HG03565 (cell line): ENCODE data around the gene RPA1.

Experiments used
- ATAC-seq: cut with Tn5 transposase; IDR thresholded peaks from one replicate; pipeline ENCODE4 v1.9.1; 2021; ENCODE audit warnings: mild to moderate bottlenecking, moderate library complexity; ENCODE audit not compliant: unreplicated experiment

RPA1 gene

DNA sequence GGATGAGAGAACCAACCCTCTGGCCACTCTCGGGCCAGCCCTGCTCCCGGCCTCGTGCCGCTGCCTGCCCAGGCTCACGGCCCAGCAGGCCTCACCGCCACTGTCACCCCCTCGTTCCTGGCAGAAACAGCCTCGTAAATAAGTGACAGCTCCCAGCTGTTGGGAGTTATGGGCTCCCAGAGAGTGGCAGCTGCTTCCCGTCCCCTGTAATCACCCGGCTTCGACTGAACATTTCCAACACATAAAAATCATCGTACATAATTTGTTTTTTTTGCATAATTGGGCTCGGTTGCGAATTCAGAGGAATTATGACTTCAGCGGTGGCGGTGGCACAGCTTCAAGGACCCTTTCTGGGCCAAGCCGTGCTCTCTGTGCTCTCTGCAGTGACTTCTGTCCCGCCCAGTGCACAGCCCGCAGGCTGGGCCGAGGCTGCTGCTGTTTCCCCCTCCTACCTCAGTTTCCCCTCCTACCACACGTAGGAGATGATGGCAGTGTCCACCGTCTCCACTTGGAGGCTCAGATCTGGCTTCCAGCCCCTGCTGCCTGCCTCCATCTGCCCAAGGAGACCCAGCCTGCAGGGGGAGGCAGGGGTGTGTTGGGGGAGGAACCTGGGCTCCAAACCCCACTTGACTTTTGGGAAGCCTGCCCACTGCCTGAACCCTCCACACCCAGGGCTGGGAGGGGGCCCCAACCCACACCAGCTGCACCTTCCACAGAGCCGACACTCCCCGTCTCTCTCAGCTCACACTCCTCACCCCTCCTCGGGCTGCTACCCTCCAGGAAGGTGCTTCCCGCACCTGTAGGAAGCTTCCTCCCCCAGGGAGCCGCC, 110.4 kb downstream of the RPA1 start:
- ATAC-seq = no peak

DNA sequence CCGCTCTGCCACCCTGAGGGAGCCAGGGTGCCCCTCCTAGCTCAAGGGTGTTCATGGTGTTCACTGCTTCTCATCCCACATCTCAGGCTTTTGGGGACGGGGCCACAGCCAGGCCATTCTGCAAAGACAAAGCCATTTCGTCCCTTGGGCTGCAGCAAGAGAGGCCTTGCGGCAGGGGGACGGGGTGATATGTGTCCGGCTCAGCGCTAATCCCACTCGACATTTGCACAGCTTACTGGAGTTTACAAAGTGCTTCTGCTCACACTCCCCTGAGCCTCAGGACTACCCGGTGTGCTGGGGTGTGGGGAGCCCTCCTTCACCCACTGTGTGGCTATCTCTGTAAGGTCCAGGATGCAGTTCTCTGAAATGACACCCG, 111.0 kb downstream of the RPA1 start:
- no peak for ATAC-seq

DNA sequence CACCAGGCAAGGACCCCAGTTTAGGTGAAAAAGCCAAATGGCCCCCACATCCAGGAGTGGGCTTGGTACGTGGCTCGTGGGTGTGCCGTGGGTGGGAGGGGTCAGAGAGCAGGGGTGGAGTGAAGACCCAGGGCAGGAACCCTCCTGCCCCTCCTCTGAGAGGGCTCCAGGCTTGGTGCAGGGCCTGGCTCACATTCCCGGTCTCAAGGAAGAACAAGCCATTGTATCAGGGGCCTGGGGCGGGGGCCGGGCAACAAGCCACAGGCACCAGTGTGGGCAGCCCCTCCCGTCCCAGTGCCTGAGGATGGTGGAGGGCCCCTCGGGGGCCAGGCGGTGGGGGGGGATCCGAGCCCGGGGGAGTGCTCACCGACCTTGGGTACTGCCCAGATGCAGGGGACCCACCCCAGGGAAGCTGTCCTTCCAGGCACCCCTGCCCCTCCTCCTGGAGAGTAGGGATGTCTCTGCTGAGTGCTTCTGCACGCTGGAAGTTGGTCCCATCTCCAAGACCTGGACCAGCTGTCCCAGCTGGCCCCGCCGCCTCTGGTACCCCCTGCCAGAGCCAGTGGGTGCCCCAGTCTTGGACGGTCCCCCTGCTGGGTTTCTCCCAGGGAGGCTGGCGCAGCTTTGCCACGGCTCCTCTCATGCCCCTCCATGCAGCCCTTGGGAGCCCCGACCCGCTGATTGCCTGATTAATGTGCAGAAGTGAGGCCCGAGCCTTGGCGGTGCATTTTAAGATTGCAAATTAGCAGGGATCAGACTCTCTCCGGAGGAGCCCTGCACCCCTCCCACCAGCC, 111.7 kb downstream of the RPA1 start:
- ATAC-seq = no peak

DNA sequence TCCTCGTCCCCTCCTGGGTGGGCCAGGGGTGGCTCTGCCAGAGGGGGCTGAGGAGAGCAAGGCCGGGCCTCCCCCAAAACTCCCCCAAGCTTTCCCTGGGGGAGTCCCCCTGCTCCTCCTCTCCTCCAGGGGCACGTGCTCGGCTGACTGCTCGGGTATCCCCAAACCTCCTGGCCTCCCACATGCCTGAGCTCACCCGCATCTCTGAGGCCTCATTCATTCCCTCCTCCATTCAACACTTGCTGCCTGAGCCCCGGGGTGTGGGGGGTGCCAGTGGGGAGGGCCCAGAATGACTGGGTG, 112.2 kb downstream of the RPA1 start:
- ATAC-seq = no peak

DNA sequence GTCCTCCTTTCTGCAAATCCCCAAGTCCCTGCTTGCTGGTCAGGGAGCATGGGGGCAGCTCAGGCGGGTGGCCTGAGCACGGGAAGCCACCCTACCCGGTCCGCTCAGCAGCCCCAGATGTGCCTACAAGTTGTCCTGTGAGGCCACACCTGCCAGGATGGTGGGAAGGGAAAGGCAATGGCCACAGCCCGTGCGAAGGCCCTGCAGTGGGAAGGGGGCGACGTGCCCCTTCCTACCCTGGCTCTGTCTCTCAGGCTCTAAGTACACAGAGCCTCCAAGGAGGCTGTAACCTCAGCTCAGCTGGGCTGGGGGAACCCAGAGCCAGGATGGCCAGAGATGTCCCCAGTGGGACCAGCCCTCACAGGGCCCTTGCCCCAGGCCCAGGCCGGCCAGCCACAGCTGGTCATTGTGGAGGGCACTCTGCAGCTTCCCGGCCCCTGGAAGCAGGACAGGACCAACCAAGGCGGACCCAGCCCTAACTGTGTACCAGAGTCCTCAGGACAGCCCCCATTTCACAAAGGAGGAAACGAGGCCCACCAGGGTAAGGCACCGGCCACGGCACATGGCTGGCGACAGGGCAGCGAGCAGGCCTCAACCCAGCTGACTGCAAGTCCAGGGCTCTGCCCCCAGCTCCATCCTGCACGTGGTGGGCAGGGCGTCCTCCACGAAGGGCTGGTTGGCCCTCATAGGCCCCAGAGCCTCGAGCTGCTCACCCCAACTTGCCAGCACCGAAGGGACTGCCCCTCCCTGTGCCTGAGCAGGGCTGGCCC, 113.0 kb downstream of the RPA1 start:
- ATAC-seq = no peak

DNA sequence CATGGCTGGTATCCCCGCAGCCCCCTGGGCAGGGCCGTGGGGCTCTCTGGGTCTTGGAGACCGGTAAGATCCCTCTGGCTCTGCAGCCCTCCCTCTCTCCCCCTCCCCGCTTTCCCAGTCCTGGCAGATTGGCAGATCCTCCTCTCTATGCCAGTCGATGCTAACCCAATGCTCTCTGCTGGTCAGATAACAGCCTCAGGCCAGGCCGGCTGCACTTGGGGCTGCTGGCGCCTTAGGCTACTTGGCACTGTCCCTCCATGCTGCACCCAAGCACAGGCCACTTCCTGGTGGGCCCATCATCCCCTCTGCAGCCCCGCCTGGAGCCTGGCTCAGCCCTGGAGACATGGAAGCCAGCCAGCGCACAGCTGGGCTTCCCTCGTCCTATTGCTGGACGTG, 113.6 kb downstream of the RPA1 start:
- no peak for ATAC-seq

DNA sequence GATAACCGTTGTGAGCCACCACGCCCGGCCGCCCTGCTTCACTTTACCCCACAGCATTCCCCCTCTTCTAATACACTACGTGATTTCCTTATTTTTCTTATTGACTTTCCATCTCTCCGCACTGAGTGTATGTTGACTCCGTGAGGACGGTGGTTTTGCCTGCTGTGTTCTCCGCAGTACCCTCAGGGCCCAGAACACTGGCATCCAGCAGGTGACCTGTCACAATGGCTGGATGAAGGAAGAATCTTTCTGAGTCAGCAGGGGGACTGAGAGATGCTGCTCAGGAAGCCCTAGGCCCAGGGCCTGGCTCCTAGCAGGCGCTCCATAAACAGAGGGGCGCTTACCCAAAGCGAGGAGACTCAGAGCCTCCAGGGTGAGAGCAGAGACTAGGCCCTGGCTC, 115.8 kb downstream of the RPA1 start:
- no peak for ATAC-seq

DNA sequence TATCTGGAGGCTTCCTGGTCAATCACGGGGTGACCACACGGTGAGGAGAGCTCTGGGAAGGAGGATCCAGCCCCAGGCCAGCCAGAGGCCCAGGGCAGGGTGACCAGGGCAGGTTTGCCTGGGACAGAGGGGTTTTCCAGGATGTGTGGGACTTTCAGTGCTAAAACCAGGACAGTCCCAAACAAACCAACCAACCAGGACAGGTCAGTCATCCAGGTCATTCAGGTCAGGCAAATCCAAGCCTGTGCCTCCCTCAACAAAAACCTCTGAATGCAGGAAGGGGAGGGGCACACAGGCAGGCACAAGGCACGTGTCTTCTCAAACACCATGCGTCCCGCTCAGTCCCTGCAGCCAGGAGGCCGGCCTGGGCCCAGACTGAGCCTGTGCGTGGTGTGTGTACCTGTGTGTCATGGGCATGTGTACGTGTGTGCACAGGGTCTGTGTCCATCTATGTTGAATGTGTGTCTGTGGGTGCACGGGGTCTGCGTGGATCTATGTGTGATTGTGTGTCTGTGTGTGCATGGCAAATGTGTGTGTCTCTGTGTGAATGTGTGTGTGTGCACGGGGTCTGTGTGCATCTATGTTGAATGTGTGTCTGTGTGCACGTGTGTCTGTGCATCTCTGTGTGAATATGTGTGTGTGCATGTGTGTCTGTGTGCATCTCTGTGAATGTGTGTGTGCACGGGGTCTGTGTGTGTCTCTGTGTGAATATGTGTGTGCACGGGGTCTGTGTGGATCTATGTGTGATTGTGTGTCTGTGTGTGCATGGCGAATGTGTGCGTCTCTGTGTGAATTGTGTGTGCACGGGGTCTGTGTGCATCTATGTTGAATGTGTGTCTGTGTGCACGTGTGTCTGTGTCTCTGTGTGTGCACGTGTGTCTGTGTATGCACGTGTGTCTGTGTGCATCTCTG, 116.5 kb downstream of the RPA1 start:
- ATAC-seq = no peak

DNA sequence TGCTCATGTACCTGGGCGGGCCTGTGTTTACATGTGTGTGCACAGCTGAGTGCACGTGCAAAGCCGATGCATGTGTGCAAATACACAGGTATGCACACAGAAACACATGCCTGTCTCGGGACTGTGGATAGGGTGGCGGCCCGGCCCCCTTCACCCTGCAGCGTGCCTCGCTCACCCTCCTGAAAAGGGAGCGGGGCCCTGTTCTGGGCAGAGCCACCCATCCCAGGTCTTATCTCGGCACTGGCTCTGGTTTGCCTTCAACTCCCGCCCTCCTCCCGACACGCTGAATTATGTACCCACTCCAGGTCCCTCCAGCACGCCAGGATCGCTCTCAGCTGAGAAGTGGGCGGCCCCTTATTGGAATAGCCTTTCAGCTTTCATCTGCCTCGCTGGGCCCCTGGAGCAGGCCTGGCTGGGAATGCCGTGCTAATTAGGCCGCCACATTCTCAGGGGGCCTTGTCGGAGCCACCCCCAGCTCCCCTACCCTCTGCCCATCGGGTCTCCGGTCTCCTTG, 117.5 kb downstream of the RPA1 start:
- no peak for ATAC-seq

DNA sequence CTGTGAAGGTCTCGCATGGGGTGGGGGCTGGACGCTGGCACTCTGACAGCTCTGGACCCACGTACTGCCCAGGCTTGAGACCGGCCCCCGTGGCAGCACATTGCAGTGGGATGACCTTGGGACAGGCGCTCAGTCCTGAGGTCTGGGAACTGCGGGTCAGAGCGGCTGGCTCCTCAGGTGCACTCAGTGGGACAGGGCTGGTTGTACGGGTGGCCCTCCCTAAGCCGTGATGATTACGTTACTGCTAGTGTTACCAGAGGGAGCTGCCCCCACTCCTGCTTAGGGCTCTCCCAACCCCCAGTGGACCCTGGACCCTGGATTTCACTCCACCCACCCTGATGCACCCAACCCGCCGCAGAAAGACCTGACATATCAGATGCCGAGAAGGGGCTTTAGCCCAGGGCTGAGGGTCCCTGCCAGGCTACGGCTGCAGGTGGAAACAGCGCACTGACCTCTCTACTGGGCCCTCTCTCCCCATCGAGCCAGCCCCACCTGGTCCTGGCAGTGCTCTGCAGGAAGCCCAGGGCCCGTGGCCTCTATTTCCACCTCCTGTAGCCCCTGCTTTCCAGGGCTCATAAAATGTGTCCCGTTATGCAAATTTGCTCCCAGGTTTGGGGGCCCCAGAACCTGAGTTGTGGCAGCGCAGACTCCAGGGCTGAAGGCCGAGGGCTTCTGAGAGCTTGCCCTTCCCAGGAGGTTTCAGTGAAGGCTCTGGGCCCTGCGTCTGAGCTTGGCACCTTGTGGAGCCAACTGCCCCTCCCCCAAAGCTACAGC, 118.1 kb downstream of the RPA1 start:
- ATAC-seq = no peak

DNA sequence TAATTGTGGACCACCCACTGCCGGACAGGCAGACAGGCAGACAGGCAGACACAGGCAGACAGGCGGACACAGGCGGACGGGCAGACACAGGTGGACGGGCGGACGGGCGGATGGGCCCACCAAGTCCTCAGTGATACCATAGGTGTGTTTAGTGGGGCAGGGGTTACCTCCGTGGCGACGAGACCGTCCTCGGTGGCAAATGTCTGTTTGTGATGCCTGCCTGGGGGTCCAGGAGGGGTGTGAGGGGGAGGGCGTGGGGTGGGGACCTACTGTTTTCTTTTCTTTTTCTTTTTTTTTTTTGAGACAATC, 118.7 kb downstream of the RPA1 start:
- ATAC-seq = no peak
